H1 (cell line): ENCODE results near the gene GPC1. TPM values are rescaled to one million over a fixed set of nuclear protein-coding genes. Genes with fewer than 3 reads are reported as not detected.

Experiments used
- ASH2L ChIP-seq: fragments of 200-600, 300-600 bp; sonication (generic); IDR thresholded peaks from one replicate; pipeline ENCODE4 v1.7.1; 2017; ENCODE audit warnings: low read length
- ATF2 ChIP-seq: IDR thresholded peaks from 2 replicates; pipeline ENCODE4 v1.6.1; 2012; ENCODE audit warnings: low read length, inconsistent platforms
- CBX5 ChIP-seq: fragments of 300-800, 300-1000 bp; sonication (generic); IDR thresholded peaks from 2 replicates; pipeline ENCODE4 v1.7.1; 2016; ENCODE audit warnings: antibody characterized with exemption, low read length, low read depth
- CHD2 ChIP-seq: IDR thresholded peaks from 2 replicates; pipeline ENCODE4 v1.6.1; 2012; ENCODE audit warnings: low read length, improper control_type of control experiment
- CREB1 ChIP-seq: IDR thresholded peaks from 2 replicates; pipeline ENCODE4 v1.6.1; 2012; ENCODE audit warnings: inconsistent platforms
- E2F6 ChIP-seq: IDR thresholded peaks from 2 replicates; pipeline ENCODE4 v1.6.1; 2012; ENCODE audit warnings: inconsistent platforms
- EGR1 ChIP-seq: IDR thresholded peaks from 2 replicates; pipeline ENCODE4 v1.6.1; 2011; ENCODE audit warnings: low read depth, low read length, borderline replicate concordance
- EZH2 ChIP-seq: fragments of 200-600 bp; sonication (generic); IDR thresholded peaks from 2 replicates; pipeline ENCODE4 v1.7.1; 2012; ENCODE audit warnings: low read depth, mild to moderate bottlenecking, moderate library complexity, low read length, inconsistent platforms; ENCODE audit not compliant: severe bottlenecking
- FOSL1 ChIP-seq: IDR thresholded peaks from 2 replicates; pipeline ENCODE4 v1.6.1; 2011; ENCODE audit warnings: mild to moderate bottlenecking, low read depth, low read length, moderate library complexity; ENCODE audit not compliant: insufficient read depth
- HDAC2 ChIP-seq, 2 experiments: fragments of 300-600 bp in 1 of 2; sonication (generic) in 1 of 2; IDR thresholded peaks; 2 replicates each; pipeline ENCODE4 v1.6.1; 2011 to 2012; ENCODE audit warnings: low read depth in 2 of 2, low read length in 2 of 2, mild to moderate bottlenecking in 2 of 2, moderate library complexity in 2 of 2, borderline replicate concordance in 1 of 2, inconsistent platforms in 1 of 2
- KDM5A ChIP-seq: fragments of 200-600 bp; IDR thresholded peaks from 2 replicates; pipeline ENCODE4 v1.7.1; 2012; ENCODE audit warnings: mild to moderate bottlenecking, low read length, inconsistent platforms, mixed read lengths
- NANOG ChIP-seq: IDR thresholded peaks from 2 replicates; pipeline ENCODE4 v1.6.1; 2011; ENCODE audit warnings: low read length, low read depth, mild to moderate bottlenecking, inconsistent platforms; ENCODE audit not compliant: insufficient read depth, poor library complexity, severe bottlenecking
- NRF1 ChIP-seq: IDR thresholded peaks from 2 replicates; pipeline ENCODE4 v1.6.1; 2011; ENCODE audit warnings: mild to moderate bottlenecking, low read depth, low read length, improper control_type of control experiment
- RAD21 ChIP-seq, 2 experiments: IDR thresholded peaks in 1 of 2; conservative IDR thresholded peaks in 1 of 2; 2 replicates each; pipeline ENCODE4 v1.6.1; 2011; ENCODE audit warnings: low read depth in 2 of 2, low read length in 2 of 2, improper control_type of control experiment in 1 of 2, inconsistent platforms in 1 of 2, mild to moderate bottlenecking in 1 of 2, moderate library complexity in 1 of 2
- RNF2 ChIP-seq: fragments of 200-900, 300-1000 bp; sonication (generic); IDR thresholded peaks from 2 replicates; pipeline ENCODE4 v1.7.1; 2016; ENCODE audit warnings: borderline replicate concordance, low read depth, mild to moderate bottlenecking, antibody characterized with exemption, low read length; ENCODE audit not compliant: poor library complexity, severe bottlenecking; ENCODE audit errors: missing control alignments
- SIN3A ChIP-seq, 2 experiments: IDR thresholded peaks in 1 of 2; conservative IDR thresholded peaks in 1 of 2; 2 replicates each; pipeline ENCODE4 v1.6.1; 2011 to 2012; ENCODE audit warnings: low read length in 2 of 2, improper control_type of control experiment in 1 of 2, low read depth in 1 of 2, mild to moderate bottlenecking in 1 of 2
- SIX5 ChIP-seq: IDR thresholded peaks from 2 replicates; pipeline ENCODE4 v1.6.1; 2011; ENCODE audit warnings: mild to moderate bottlenecking, low read depth, low read length
- SUZ12 ChIP-seq: fragments of 200-600 bp; sonication (generic); IDR thresholded peaks from 2 replicates; pipeline ENCODE4 v1.6.1; 2012; ENCODE audit warnings: mild to moderate bottlenecking, inconsistent platforms, low read length, moderate library complexity, mixed read lengths
- USF2 ChIP-seq: IDR thresholded peaks from 2 replicates; pipeline ENCODE4 v1.6.1; 2011; ENCODE audit warnings: low read length, improper control_type of control experiment
- polyA plus RNA-seq, 7 experiments: library from polyadenylated mRNA; depleted of rRNA in 3 of 7; stranded (reverse) in 5 of 7; unstranded in 2 of 7; fragments of >200 nt in 5 of 7; fragments of 200-250 nt in 2 of 7; gene quantifications; 1 replicate in 5 of 7; 2 replicates in 1 of 7; 4 replicates in 1 of 7; pipeline versions ENCODE4 v1.2.1 to v1.2.3, GENCODE V29; 2011 to 2013; ENCODE audit warnings: missing spikeins in 2 of 7, mixed read lengths in 2 of 7
- total RNA-seq: library from RNA; stranded (reverse); fragmentation: NEBNext Ultra II Directional; extraction: Animal tissue kit (Norgen Biotek cat#: 25700); gene quantifications from 2 replicates; pipeline ENCODE4 v1.2.1, GENCODE V29; 2021

GPC1 gene
- total and polyA plus RNA-seq, 2 of the 8 experiments (the other 6 are each of a cell fraction or from before 2014, with no cell fraction given): 21.9 to 28.3 TPM

GRCh38 chr2:240436683-240437550, 1.5 kb downstream of the GPC1 start (continued):
- TF ChIP-seq RNF2 (no peak), CHD2 (no peak), FOSL1 (no peak), CREB1 (no peak), EGR1 (no peak), SUZ12 (peak; percentile 60), SIN3A (conservative IDR thresholded peaks at IDR 0.05 in 1 of 2, IDR thresholded peaks at IDR 0.05 in 1 of 2; ENCODE audit: low read depth in 1 of 2, low read length in 2 of 2) (no peak), NANOG (no peak), NRF1 (no peak), EZH2 (peak; percentile 50), USF2 (no peak), E2F6 (peak; percentile 99), RAD21 (IDR thresholded peaks at IDR 0.05 in 1 of 2, conservative IDR thresholded peaks at IDR 0.05 in 1 of 2; ENCODE audit: low read depth in 2 of 2, low read length in 2 of 2) (no peak; a peak in 1 of 4 replicates), ATF2 (no peak), HDAC2 (IDR thresholded peaks at IDR 0.05; ENCODE audit: borderline replicate concordance in 1 of 2, low read depth in 2 of 2, low read length in 2 of 2) (no peak), ASH2L (peak; percentile 54), CBX5 (no peak), SIX5 (no peak), KDM5A (no peak)
